ENCODE results near the gene PALD1.

PALD1 gene

GRCh38 chr10:70615784-70616522 is 137.4 kb downstream of the PALD1 start:
- DNase-seq: no peak

GRCh38 chr10:70616761-70617160 is 138.2 kb downstream of the PALD1 start:
- peak in 1 of 2 donors; percentile 49 for DNase-seq
